ENCODE measurements around the gene RAD51D. TPM values are rescaled to one million over a fixed set of nuclear protein-coding genes. Genes with fewer than 3 reads are reported as not detected.

The RAD51D gene
- polyA plus RNA-seq, 1 of the 3 experiments (the other 2 are of a cell fraction), result 11.6 TPM

DNA sequence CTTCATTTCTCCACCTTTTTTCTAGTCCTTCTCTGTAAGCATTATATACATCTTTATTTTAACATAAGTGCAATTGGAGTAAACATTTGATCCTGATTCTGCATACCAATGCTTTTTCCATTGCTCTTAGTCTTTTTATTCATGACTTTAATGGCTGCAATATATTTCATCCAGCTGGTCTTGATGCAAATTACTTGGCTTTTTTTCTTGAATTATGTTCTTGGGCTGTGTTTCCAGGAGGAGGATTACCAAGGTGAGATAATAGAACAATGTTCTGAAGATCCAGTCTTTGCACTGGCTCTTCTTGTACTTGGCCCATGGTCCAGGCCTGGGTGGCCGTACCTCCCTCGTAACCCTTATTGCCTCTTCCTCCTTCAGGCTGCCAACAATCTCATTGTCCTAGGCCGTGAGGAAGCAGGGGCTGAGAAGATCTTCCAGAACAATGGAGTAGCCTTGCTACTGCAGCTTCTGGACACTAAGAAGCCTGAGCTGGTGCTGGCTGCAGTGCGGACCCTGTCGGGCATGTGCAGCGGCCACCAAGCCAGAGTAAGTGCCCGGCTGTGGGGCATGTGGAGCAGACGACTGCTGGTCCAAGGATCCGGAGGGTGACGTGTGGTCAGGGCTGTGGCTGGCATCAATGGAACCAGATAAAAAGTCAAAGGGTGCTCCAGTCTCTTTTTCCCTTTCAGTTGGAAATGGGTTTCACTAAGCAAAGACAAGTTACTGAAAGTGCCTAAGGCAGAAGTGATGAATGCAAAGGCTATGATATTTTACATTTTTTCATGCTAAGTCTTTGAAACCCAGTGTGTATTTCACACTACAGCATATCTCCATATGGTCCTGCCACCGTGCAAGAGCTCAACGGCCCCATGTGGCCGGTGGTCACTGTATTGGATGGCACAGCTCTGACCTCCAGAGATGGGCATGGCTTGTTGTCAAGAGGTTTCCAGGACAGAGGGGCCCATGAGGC, 34.8 kb upstream of the RAD51D start:
- Histone ChIP-seq H3K27me3 (ENCODE audit: insufficient read depth) (peaks cover 47% of the 10 kb centered on the region), H3F3A (replicated peaks; ENCODE audit: insufficient read depth) (no peaks in the 10 kb centered on the region), H2AFZ (ENCODE audit: low read depth) (no peak overlapping the region), H3K79me2 (ENCODE audit: insufficient read depth) (no peaks in the 10 kb centered on the region), H3K9ac (no peak overlapping the region), H4K20me1 (ENCODE audit: insufficient read depth) (no peaks in the 10 kb centered on the region), H3K9me2 (0 out of 2 replicates have a peak, but pooled peaks cover 3% of the 10 kb centered on the region), H3K36me3 (replicated peaks in 1 of 2; ENCODE audit: control insufficient read depth in 1 of 2, insufficient read depth in 2 of 2, low read length in 1 of 2) (no peaks in the 10 kb centered on the region), H3K4me2 (no peak overlapping the region), H3K9me3 (no peaks in the 10 kb centered on the region), H3K4me1 (ENCODE audit: control insufficient read depth in 1 of 2, insufficient read depth in 2 of 2, low read depth in 1 of 2, low read length in 1 of 2) (no peaks in the 10 kb centered on the region), H3K27ac (ENCODE audit: low read depth in 2 of 2, low read length in 1 of 2) (no peak overlapping the region), H3K4me3 (ENCODE audit: low read depth in 2 of 2, low read length in 1 of 2) (no peak overlapping the region)
- POLR2A ChIA-PET, result no interaction called here
- no peak for DNase-seq
- TF ChIP-seq RFX5 (IDR thresholded peaks at IDR 0.05; ENCODE audit: low read length) (no peak), RCOR1 (IDR thresholded peaks at IDR 0.05; ENCODE audit: low read length) (no peak), FOXJ3 (CRISPR knock-in tag; IDR thresholded peaks at IDR 0.05) (no peak), NRF1 (IDR thresholded peaks at IDR 0.05; ENCODE audit: low read depth, low read length) (no peak), MEF2A (IDR thresholded peaks at IDR 0.05; ENCODE audit: borderline replicate concordance, low read depth) (no peak), GABPA (IDR thresholded peaks at IDR 0.05; ENCODE audit: low read depth) (no peak), MXI1 (IDR thresholded peaks at IDR 0.05; ENCODE audit: low read depth, low read length) (no peak), TEAD4 (IDR thresholded peaks at IDR 0.05; ENCODE audit: borderline replicate concordance, insufficient read depth) (no peak), EP300 (IDR thresholded peaks at IDR 0.05; ENCODE audit: borderline replicate concordance in 1 of 2, low read depth in 1 of 2, low read length in 1 of 2) (no peak)
- TF ChIP-seq, protein P1, sequence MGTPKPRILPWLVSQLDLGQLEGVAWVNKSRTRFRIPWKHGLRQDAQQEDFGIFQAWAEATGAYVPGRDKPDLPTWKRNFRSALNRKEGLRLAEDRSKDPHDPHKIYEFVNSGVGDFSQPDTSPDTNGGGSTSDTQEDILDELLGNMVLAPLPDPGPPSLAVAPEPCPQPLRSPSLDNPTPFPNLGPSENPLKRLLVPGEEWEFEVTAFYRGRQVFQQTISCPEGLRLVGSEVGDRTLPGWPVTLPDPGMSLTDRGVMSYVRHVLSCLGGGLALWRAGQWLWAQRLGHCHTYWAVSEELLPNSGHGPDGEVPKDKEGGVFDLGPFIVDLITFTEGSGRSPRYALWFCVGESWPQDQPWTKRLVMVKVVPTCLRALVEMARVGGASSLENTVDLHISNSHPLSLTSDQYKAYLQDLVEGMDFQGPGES (IDR thresholded peaks at IDR 0.05; ENCODE audit: low read depth, low read length), result no peak
- TF ChIP-seq, protein P2, sequence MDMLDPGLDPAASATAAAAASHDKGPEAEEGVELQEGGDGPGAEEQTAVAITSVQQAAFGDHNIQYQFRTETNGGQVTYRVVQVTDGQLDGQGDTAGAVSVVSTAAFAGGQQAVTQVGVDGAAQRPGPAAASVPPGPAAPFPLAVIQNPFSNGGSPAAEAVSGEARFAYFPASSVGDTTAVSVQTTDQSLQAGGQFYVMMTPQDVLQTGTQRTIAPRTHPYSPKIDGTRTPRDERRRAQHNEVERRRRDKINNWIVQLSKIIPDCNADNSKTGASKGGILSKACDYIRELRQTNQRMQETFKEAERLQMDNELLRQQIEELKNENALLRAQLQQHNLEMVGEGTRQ (IDR thresholded peaks at IDR 0.05; ENCODE audit: borderline replicate concordance, low read depth, low read length), result no peak
- WGBS (ENCODE audit: low lambda C conversion rate), result 24% methylated on average over 11 of the region's 13 CpGs
- CTCF ChIA-PET, result no interaction called here

DNA sequence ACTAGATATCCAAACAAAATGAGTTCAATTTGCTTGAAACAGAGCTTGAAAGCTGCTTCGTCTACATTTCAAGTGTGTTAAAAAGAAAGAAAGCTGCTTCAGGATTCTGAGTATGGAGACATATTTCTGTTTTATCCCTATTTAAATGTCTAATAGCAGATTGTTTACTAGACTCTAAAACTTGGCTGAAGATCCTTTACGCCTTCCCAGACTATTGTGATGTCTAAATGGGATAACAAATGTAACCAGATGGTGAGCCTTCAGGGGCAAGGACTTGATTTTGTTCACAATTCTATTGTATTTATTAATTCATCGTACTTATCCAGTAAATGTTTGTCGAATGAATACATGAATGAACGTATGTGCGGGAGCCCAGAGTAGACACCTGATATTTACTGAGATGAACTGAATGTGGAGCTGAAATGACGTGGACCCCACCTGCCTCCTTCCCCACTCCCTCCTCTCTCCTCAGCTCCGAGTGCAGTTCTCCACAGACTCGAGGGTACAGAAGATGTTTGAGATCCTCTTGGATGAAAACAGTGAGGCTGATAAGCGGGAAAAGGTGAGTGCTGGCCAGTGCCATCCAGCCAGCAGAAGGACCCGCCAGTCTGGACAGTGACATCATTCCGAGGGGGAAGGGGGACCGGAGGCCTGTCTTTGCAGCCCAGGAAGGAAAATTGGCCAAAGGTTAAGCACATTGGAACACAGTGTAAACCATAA, 32.9 kb upstream of the RAD51D start:
- Histone ChIP-seq H2AFZ (ENCODE audit: low read depth) (no peak overlapping the region), H3K27me3 (ENCODE audit: insufficient read depth) (peaks cover 49% of the 10 kb centered on the region), H3K27ac (ENCODE audit: low read depth in 2 of 2, low read length in 1 of 2) (no peak overlapping the region), H3K9me2 (0 out of 2 replicates have a peak, but pooled peaks cover under 1% of the 10 kb centered on the region), H4K20me1 (ENCODE audit: insufficient read depth) (no peaks in the 10 kb centered on the region), H3K36me3 (replicated peaks in 1 of 2; ENCODE audit: control insufficient read depth in 1 of 2, insufficient read depth in 2 of 2, low read length in 1 of 2) (no peaks in the 10 kb centered on the region), H3K4me3 (ENCODE audit: low read depth in 2 of 2, low read length in 1 of 2) (no peak overlapping the region), H3K79me2 (ENCODE audit: insufficient read depth) (no peaks in the 10 kb centered on the region), H3K9ac (no peak overlapping the region), H3K4me1 (ENCODE audit: control insufficient read depth in 1 of 2, insufficient read depth in 2 of 2, low read depth in 1 of 2, low read length in 1 of 2) (no peaks in the 10 kb centered on the region), H3F3A (replicated peaks; ENCODE audit: insufficient read depth) (no peaks in the 10 kb centered on the region), H3K9me3 (no peaks in the 10 kb centered on the region), H3K4me2 (no peak overlapping the region)
- DNase-seq, result no peak
- POLR2A ChIA-PET, result no interaction called here
- WGBS (ENCODE audit: low lambda C conversion rate), result 31% methylated on average over 13 of the region's 13 CpGs
- CTCF ChIA-PET, result interaction anchor here (1.2 kb wide), 1 partner anchor 9 kb away, joined by 6 read pairs; no protein-coding TSS in a partner anchor
- TF ChIP-seq POLR2AphosphoS5 (IDR thresholded peaks at IDR 0.05; ENCODE audit: low read depth, low read length), result no peak
- TF ChIP-seq ELF1 (IDR thresholded peaks at IDR 0.05), result no peak
- TF ChIP-seq, protein P3, sequence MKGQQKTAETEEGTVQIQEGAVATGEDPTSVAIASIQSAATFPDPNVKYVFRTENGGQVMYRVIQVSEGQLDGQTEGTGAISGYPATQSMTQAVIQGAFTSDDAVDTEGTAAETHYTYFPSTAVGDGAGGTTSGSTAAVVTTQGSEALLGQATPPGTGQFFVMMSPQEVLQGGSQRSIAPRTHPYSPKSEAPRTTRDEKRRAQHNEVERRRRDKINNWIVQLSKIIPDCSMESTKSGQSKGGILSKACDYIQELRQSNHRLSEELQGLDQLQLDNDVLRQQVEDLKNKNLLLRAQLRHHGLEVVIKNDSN (IDR thresholded peaks at IDR 0.05; ENCODE audit: borderline replicate concordance, low read depth), result no peak
- no peak for TF ChIP-seq RCOR1 (IDR thresholded peaks at IDR 0.05; ENCODE audit: low read length)
- TF ChIP-seq MXI1 (IDR thresholded peaks at IDR 0.05; ENCODE audit: low read depth, low read length), result no peak
- TF ChIP-seq TEAD4 (IDR thresholded peaks at IDR 0.05; ENCODE audit: borderline replicate concordance, insufficient read depth), result no peak
- TF ChIP-seq TAF1 (IDR thresholded peaks at IDR 0.05; ENCODE audit: borderline replicate concordance, low read depth, low read length), result no peak
- TF ChIP-seq SIN3A (IDR thresholded peaks at IDR 0.05; ENCODE audit: borderline replicate concordance, low read depth, low read length), result no peak
- TF ChIP-seq, protein P4, sequence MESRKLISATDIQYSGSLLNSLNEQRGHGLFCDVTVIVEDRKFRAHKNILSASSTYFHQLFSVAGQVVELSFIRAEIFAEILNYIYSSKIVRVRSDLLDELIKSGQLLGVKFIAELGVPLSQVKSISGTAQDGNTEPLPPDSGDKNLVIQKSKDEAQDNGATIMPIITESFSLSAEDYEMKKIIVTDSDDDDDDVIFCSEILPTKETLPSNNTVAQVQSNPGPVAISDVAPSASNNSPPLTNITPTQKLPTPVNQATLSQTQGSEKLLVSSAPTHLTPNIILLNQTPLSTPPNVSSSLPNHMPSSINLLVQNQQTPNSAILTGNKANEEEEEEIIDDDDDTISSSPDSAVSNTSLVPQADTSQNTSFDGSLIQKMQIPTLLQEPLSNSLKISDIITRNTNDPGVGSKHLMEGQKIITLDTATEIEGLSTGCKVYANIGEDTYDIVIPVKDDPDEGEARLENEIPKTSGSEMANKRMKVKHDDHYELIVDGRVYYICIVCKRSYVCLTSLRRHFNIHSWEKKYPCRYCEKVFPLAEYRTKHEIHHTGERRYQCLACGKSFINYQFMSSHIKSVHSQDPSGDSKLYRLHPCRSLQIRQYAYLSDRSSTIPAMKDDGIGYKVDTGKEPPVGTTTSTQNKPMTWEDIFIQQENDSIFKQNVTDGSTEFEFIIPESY (IDR thresholded peaks at IDR 0.05; ENCODE audit: borderline replicate concordance, low read depth), result no peak
- TF ChIP-seq GABPA (IDR thresholded peaks at IDR 0.05; ENCODE audit: low read depth), result no peak
- TF ChIP-seq SMC3 (IDR thresholded peaks at IDR 0.05; ENCODE audit: low read depth, low read length), result no peak
- no peak for TF ChIP-seq GATA2 (CRISPR knock-in tag; IDR thresholded peaks at IDR 0.05)
- TF ChIP-seq JUND (IDR thresholded peaks at IDR 0.05), result no peak
- TF ChIP-seq NRF1 (IDR thresholded peaks at IDR 0.05; ENCODE audit: low read depth, low read length), result no peak
- TF ChIP-seq RAD21 (IDR thresholded peaks at IDR 0.05; ENCODE audit: low read length), result no peak
